GM23338 (cell line): Measurements from ENCODE around the gene OR51G2. TPM values are rescaled to one million over a fixed set of nuclear protein-coding genes. Genes with fewer than 3 reads are reported as not detected.

ENCODE experiments used
- ATAC-seq: fragments of 200-7000 bp; cut with Tn5 transposase; 3 replicates; pipeline ENCODE4 v1.9.1; 2020
- DNase-seq: peaks from one replicate; pipeline ENCODE4 v3.0.0-alpha.2; 2015; ENCODE audit warnings: low spot score
- H2AFZ ChIP-seq: fragments of 200-600 bp; sonication (generic); 2 replicates; pipeline ENCODE4 v1.8.0; 2016; ENCODE audit warnings: antibody characterized with exemption, mild to moderate bottlenecking, moderate library complexity
- H3F3A ChIP-seq: fragments of 200-600 bp; sonication (generic); replicated peaks from 2 replicates; pipeline ENCODE4 v1.8.0; 2017; ENCODE audit warnings: antibody characterized with exemption, mixed run types, low read depth
- H3K27ac ChIP-seq: fragments of 200-600 bp; sonication (generic); 2 replicates; pipeline ENCODE4 v1.6.1; 2016; ENCODE audit warnings: low read depth
- H3K27me3 ChIP-seq: fragments of 200-600 bp; sonication (generic); 2 replicates; pipeline ENCODE4 v1.8.0; 2016; ENCODE audit warnings: mild to moderate bottlenecking, mixed run types, moderate library complexity; ENCODE audit not compliant: insufficient read depth
- H3K36me3 ChIP-seq: fragments of 200-600 bp; sonication (generic); 2 replicates; pipeline ENCODE4 v1.8.0; 2016; ENCODE audit warnings: mild to moderate bottlenecking; ENCODE audit not compliant: insufficient read depth
- H3K4me1 ChIP-seq: fragments of 200-600 bp; sonication (generic); 2 replicates; pipeline ENCODE4 v1.8.0; 2016; ENCODE audit warnings: mild to moderate bottlenecking, moderate library complexity; ENCODE audit not compliant: insufficient read depth
- H3K4me2 ChIP-seq: fragments of 200-600 bp; sonication (generic); 2 replicates; pipeline ENCODE4 v1.7.1; 2017; ENCODE audit warnings: mixed run types
- H3K4me3 ChIP-seq: fragments of 200-600 bp; sonication (generic); 2 replicates; pipeline ENCODE4 v1.6.1; 2016; ENCODE audit warnings: mixed run types
- H3K79me2 ChIP-seq: fragments of 200-600 bp; sonication (generic); replicated peaks from 2 replicates; pipeline ENCODE4 v1.8.0; 2017; ENCODE audit warnings: mild to moderate bottlenecking; ENCODE audit not compliant: insufficient read depth
- H3K9me2 ChIP-seq: fragments of 200-600 bp; sonication (generic); 2 replicates; pipeline ENCODE4 v1.8.0; 2017; ENCODE audit not compliant: insufficient read depth
- H4K20me1 ChIP-seq: fragments of 200-600 bp; sonication (generic); replicated peaks from 2 replicates; pipeline ENCODE4 v1.8.0; 2017; ENCODE audit warnings: mild to moderate bottlenecking; ENCODE audit not compliant: insufficient read depth
- H3K27ac Mint-ChIP-seq: 2 replicates; pipeline ENCODE4 v1.8.0; 2020; ENCODE audit warnings: inconsistent platforms, mild to moderate bottlenecking, moderate library complexity, mixed read lengths
- H3K27me3 Mint-ChIP-seq: 3 replicates; pipeline ENCODE4 v1.8.0; 2022; ENCODE audit warnings: low read depth, mild to moderate bottlenecking, moderate library complexity, mixed read lengths, inconsistent platforms; ENCODE audit not compliant: insufficient read depth, poor library complexity
- H3K36me3 Mint-ChIP-seq: 3 replicates; pipeline ENCODE4 v1.8.0; 2021; ENCODE audit warnings: low read depth, mild to moderate bottlenecking, inconsistent platforms, moderate library complexity, mixed read lengths
- H3K4me1 Mint-ChIP-seq: 3 replicates; pipeline ENCODE4 v1.8.0; 2020; ENCODE audit warnings: mild to moderate bottlenecking, inconsistent platforms, mixed read lengths
- H3K4me3 Mint-ChIP-seq: 3 replicates; pipeline ENCODE4 v1.8.0; 2021; ENCODE audit warnings: moderate library complexity, mild to moderate bottlenecking, inconsistent platforms, mixed read lengths
- H3K9me3 Mint-ChIP-seq: 3 replicates; pipeline ENCODE4 v1.8.0; 2020; ENCODE audit warnings: moderate library complexity, mild to moderate bottlenecking, inconsistent platforms, mixed read lengths
- CREB1 ChIP-seq: fragments of 250-450 bp; sonication (Bioruptor Pico); IDR thresholded peaks from 2 replicates; pipeline ENCODE4 v1.5.0; 2020; ENCODE audit warnings: low read depth, mild to moderate bottlenecking, moderate library complexity
- EZH2phosphoT487 ChIP-seq: fragments of 200-600 bp; sonication (generic); IDR thresholded peaks from one replicate; pipeline ENCODE4 v1.8.1; 2018; ENCODE audit warnings: antibody characterized with exemption; ENCODE audit not compliant: unreplicated experiment
- JUNB ChIP-seq: IDR thresholded peaks from one replicate; pipeline ENCODE4 v1.6.1; 2016; ENCODE audit warnings: antibody characterized with exemption; ENCODE audit not compliant: unreplicated experiment
- NANOG ChIP-seq: IDR thresholded peaks from 2 replicates; pipeline ENCODE4 v1.6.1; 2016; ENCODE audit warnings: antibody characterized with exemption, borderline replicate concordance
- POLR2AphosphoS5 ChIP-seq: IDR thresholded peaks from 2 replicates; pipeline ENCODE4 v1.6.1; 2016; ENCODE audit warnings: antibody characterized with exemption, low read depth
- REST ChIP-seq: IDR thresholded peaks from one replicate; pipeline ENCODE4 v1.6.1; 2018; ENCODE audit warnings: antibody characterized with exemption; ENCODE audit not compliant: unreplicated experiment
- STAT1 ChIP-seq: IDR thresholded peaks from one replicate; pipeline ENCODE4 v1.6.1; 2016; ENCODE audit warnings: antibody characterized with exemption; ENCODE audit not compliant: unreplicated experiment
- ZNF114 ChIP-seq: fragments of 250-450 bp; sonication (Bioruptor Pico); IDR thresholded peaks from 2 replicates; pipeline ENCODE4 v1.5.0; 2020; ENCODE audit warnings: mild to moderate bottlenecking, moderate library complexity
- ZNF331 ChIP-seq: fragments of 250-450 bp; sonication (Bioruptor Pico); IDR thresholded peaks from 2 replicates; pipeline ENCODE4 v1.5.0; 2020; ENCODE audit warnings: low read depth, mild to moderate bottlenecking, moderate library complexity
- ZNF462 ChIP-seq: fragments of 250-450 bp; sonication (Bioruptor Pico); IDR thresholded peaks from 2 replicates; pipeline ENCODE4 v1.5.0; 2020; ENCODE audit warnings: mild to moderate bottlenecking, moderate library complexity
- polyA plus RNA-seq: library from polyadenylated mRNA; unstranded; fragments of >200 nt; fragmentation: Nextera tagmentation; extraction: Ambion mirVana; gene quantifications from 2 replicates; pipeline ENCODE4 v1.2.1, GENCODE V29; 2016
- total RNA-seq: library from RNA; depleted of rRNA; stranded (reverse); fragments of >200 nt; shearing (Covaris generic); gene quantifications from 2 replicates; pipeline ENCODE4 v1.2.3, GENCODE V29; 2014
- TF ChIP-seq, protein P1 (sequence below): IDR thresholded peaks from 2 replicates; pipeline ENCODE4 v1.6.1; 2016; ENCODE audit warnings: antibody characterized with exemption

Gene OR51G2
- total and polyA plus RNA-seq, 2 experiments from 2014 or later: not detected

DNA sequence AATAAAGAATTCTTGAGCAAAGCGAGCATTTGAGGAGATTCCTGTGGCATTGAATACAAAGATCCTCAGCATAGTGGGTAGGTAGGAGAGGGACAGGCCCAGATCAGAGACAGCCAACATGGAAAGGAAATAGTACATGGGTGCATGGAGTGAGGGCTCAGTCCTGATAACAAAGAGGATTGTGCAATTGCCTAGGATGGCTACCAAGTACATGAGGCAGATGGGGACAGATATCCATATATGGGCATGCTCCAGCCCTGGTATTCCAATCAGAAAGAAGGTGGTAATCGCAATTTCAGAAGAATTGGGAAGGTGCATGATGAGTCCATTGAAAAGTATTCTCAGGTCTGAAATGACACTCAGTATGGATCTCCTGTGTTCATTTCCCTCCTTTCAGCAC is 28.9 kb downstream of the OR51G2 start:
- Mint-ChIP-seq H3K4me1 (no peaks in the 10 kb centered on the region), H3K9me3 (no peaks in the 10 kb centered on the region), H3K4me3 (no peak overlapping the region), H3K27ac (no peak overlapping the region), H3K36me3 (no peaks in the 10 kb centered on the region), H3K27me3 (no peaks in the 10 kb centered on the region)
- Histone ChIP-seq H3F3A (no peaks in the 10 kb centered on the region), H3K4me1 (no peaks in the 10 kb centered on the region), H4K20me1 (no peaks in the 10 kb centered on the region), H3K9me2 (peaks cover 7% of the 10 kb centered on the region), H3K36me3 (no peaks in the 10 kb centered on the region), H3K4me3 (no peak overlapping the region), H3K27me3 (no peaks in the 10 kb centered on the region), H3K27ac (no peak overlapping the region), H2AFZ (no peak overlapping the region), H3K79me2 (no peaks in the 10 kb centered on the region), H3K4me2 (no peak overlapping the region)
- TF ChIP-seq POLR2AphosphoS5: no peak
- TF ChIP-seq STAT1: no peak
- ATAC-seq (no peak), DNase-seq (no peak)

DNA sequence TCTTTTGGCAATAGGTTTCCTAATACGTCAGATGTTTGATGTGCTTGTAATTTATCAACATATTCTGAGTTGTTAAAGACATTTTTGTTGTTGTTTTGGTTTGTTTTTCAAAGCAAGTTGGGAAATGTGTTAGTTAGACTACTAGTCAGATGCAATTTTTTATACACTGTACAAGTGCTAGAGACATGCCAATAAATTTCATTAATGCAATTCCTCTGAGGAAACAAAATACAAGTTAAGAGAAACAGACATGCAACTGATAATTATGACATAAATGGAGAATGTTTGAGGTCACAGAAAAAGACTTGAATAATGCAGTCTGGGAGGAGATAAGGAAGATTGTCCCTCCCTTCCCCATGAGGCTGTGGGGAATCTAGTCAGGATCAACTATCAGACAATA is 31.6 kb downstream of the OR51G2 start:
- H3K4me1 Mint-ChIP-seq: no peaks in the 10 kb centered on the region
- H3K4me3 ChIP-seq: no peak overlapping the region
- TF ChIP-seq STAT1 (no peak), ZNF114 (CRISPR knock-in tag) (no peak), ZNF462 (CRISPR knock-in tag) (no peak), EZH2phosphoT487 (no peak), CREB1 (CRISPR knock-in tag) (no peak), ZNF331 (CRISPR knock-in tag) (no peak), JUNB (no peak), POLR2AphosphoS5 (no peak), REST (no peak), NANOG (no peak)
- TF ChIP-seq, protein P1, sequence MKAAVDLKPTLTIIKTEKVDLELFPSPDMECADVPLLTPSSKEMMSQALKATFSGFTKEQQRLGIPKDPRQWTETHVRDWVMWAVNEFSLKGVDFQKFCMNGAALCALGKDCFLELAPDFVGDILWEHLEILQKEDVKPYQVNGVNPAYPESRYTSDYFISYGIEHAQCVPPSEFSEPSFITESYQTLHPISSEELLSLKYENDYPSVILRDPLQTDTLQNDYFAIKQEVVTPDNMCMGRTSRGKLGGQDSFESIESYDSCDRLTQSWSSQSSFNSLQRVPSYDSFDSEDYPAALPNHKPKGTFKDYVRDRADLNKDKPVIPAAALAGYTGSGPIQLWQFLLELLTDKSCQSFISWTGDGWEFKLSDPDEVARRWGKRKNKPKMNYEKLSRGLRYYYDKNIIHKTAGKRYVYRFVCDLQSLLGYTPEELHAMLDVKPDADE: no peak

More for the DNA sequence above, 31.6 kb downstream of the OR51G2 start:
- no peaks in the 10 kb centered on the region for H3K9me3 Mint-ChIP-seq
- H3K4me2 ChIP-seq: no peak overlapping the region
- no peaks in the 10 kb centered on the region for H3K36me3 ChIP-seq
- H3K9me2 ChIP-seq: peaks cover 7% of the 10 kb centered on the region
- H3K27me3 Mint-ChIP-seq: no peaks in the 10 kb centered on the region
- H3K4me1 ChIP-seq: no peaks in the 10 kb centered on the region
- no peak for DNase-seq
- no peaks in the 10 kb centered on the region for H4K20me1 ChIP-seq
- no peaks in the 10 kb centered on the region for H3K79me2 ChIP-seq
- H3K36me3 Mint-ChIP-seq: no peaks in the 10 kb centered on the region
- H3K27ac Mint-ChIP-seq: no peak overlapping the region
- H3K27ac ChIP-seq: no peak overlapping the region
- no peak for ATAC-seq
- H3K4me3 Mint-ChIP-seq: no peak overlapping the region
- H3K27me3 ChIP-seq: no peaks in the 10 kb centered on the region
- no peaks in the 10 kb centered on the region for H3F3A ChIP-seq
- H2AFZ ChIP-seq: no peak overlapping the region
